GM12878 (cell line): ENCODE results near the gene ABCC4. TPM values are rescaled to one million over a fixed set of nuclear protein-coding genes. Genes with fewer than 3 reads are reported as not detected.
A peak's percentile ranks its signal among the peaks of the same experiment; 100 is the strongest.

Experiments
- ATAC-seq: fragments of 200-7000 bp; cut with Tn5 transposase; 3 replicates; pipeline ENCODE4 v1.9.1; 2020; ENCODE audit warnings: mild to moderate bottlenecking, moderate library complexity
- BruUV-seq: library from RNA; stranded (reverse); fragments of 400-500 nt; replicated peaks from 2 replicates; lab custom pipeline; 2021; lab: Mats Ljungman, UMichigan
- CTCF ChIA-PET: fragments of 300-600 bp; sonication (Branson Sonifier 250); formaldehyde crosslinking; extraction: SDS; loops from one replicate; lab custom pipeline; 2021; ENCODE audit warnings: inconsistent platforms; lab: Yijun Ruan, JAX
- POLR2A ChIA-PET: fragments of 350-600 bp; formaldehyde crosslinking; extraction: SDS; loops from one replicate; lab custom pipeline; 2021; ENCODE audit warnings: inconsistent platforms; lab: Charles Lee
- RAD21 ChIA-PET: fragments of 300-600 bp; sonication (Branson Sonifier 250); formaldehyde crosslinking; loops from one replicate; lab custom pipeline; 2023; ENCODE audit warnings: antibody characterized with exemption; ENCODE audit not compliant: unreplicated experiment; lab: Charles Lee
- SMC1A ChIA-PET: fragments of 300-600 bp; sonication (Branson Sonifier 250); formaldehyde crosslinking; loops from one replicate; lab custom pipeline; 2023; ENCODE audit not compliant: unreplicated experiment, uncharacterized antibody; lab: Charles Lee
- DNase-seq: peaks from one replicate; pipeline ENCODE4 v3.0.0-alpha.2; 2011; ENCODE audit warnings: low read depth, low spot score
- FAIRE-seq: peaks from 3 replicates; lab custom pipeline; 2011; peaks lifted over from hg19 to GRCh38; lab: Jason Lieb, UNC
- H2AFZ ChIP-seq: 2 replicates; pipeline ENCODE4 v1.6.0; 2011; ENCODE audit warnings: low read depth, low read length, control low read depth; ENCODE audit not compliant: control insufficient read depth
- H3K27ac ChIP-seq: 2 replicates; pipeline ENCODE4 v1.5.1; 2011; ENCODE audit warnings: control low read depth; ENCODE audit not compliant: control insufficient read depth, insufficient read depth
- H3K27me3 ChIP-seq, 2 experiments: replicated peaks in 1 of 2; 2 replicates each; pipeline versions ENCODE4 v1.6.0 to v1.6.1; 2011; ENCODE audit warnings: low read length in 1 of 2; ENCODE audit not compliant: control insufficient read depth in 2 of 2, insufficient read depth in 2 of 2
- H3K36me3 ChIP-seq, 2 experiments: 2 replicates each; pipeline ENCODE4 v1.5.1; 2011; ENCODE audit warnings: low read length in 1 of 2; ENCODE audit not compliant: control insufficient read depth in 2 of 2, insufficient read depth in 2 of 2
- H3K4me1 ChIP-seq: 2 replicates; pipeline ENCODE4 v1.6.1; 2011; ENCODE audit warnings: mild to moderate bottlenecking, low read length, moderate library complexity, mixed read lengths; ENCODE audit not compliant: control insufficient read depth, insufficient read depth
- H3K4me2 ChIP-seq: 2 replicates; pipeline ENCODE4 v1.6.0; 2011; ENCODE audit warnings: control low read depth; ENCODE audit not compliant: control insufficient read depth, insufficient read depth
- H3K4me3 ChIP-seq: fragments of 200-600 bp; sonication (generic); 2 replicates; pipeline ENCODE4 v1.5.1; 2016
- H3K79me2 ChIP-seq: 2 replicates; pipeline ENCODE4 v1.6.0; 2011; ENCODE audit warnings: low read length; ENCODE audit not compliant: control insufficient read depth, insufficient read depth
- H3K9ac ChIP-seq: 2 replicates; pipeline ENCODE4 v1.8.0; 2011; ENCODE audit warnings: low read length, control low read depth, mixed read lengths; ENCODE audit not compliant: control insufficient read depth, insufficient read depth
- H3K9me3 ChIP-seq: replicated peaks from 3 replicates; pipeline ENCODE4 v1.5.1; 2011; ENCODE audit warnings: mild to moderate bottlenecking, low read length; ENCODE audit not compliant: control insufficient read depth, insufficient read depth
- H4K20me1 ChIP-seq: 2 replicates; pipeline ENCODE4 v1.6.0; 2011; ENCODE audit not compliant: control insufficient read depth, insufficient read depth
- CREB1 ChIP-seq: IDR thresholded peaks from 2 replicates; pipeline ENCODE4 v1.6.1; 2012; ENCODE audit warnings: low read depth, mild to moderate bottlenecking, inconsistent platforms
- JUND ChIP-seq: IDR thresholded peaks from 2 replicates; pipeline ENCODE4 v1.6.1; 2012; ENCODE audit warnings: low read depth, mild to moderate bottlenecking, low read length, improper control_type of control experiment, moderate library complexity
- MAX ChIP-seq: IDR thresholded peaks from 2 replicates; pipeline ENCODE4 v1.6.1; 2012; ENCODE audit warnings: low read depth, low read length, improper control_type of control experiment
- SPI1 ChIP-seq: IDR thresholded peaks from 2 replicates; pipeline ENCODE4 v1.6.1; 2011; ENCODE audit warnings: low read depth, mild to moderate bottlenecking, low read length, moderate library complexity, borderline replicate concordance; ENCODE audit not compliant: insufficient read depth
- WGBS: methylation state at CpG from one replicate; pipeline ENCODE4 v1.1.6; 2016; ENCODE audit warnings: low lambda C conversion rate; ENCODE audit not compliant: insufficient replicate concordance, insufficient coverage; ENCODE audit errors: missing lambda C conversion rate; 5-methylcytosine and 5-hydroxymethylcytosine counted together
- in situ Hi-C: fragments of 300-500 bp; cut with MboI; formaldehyde crosslinking; loops from 9 replicates; pipeline ENCODE4 v1.14.3; 2018; ENCODE audit warnings: mixed read lengths
- intact Hi-C: fragments of 100-400 bp; cut with micrococcal nuclease; formaldehyde crosslinking; loops from one replicate; pipeline ENCODE4 v1.14.2; 2022; ENCODE audit not compliant: unreplicated experiment
- polyA plus RNA-seq, 11 experiments: library from polyadenylated mRNA; depleted of rRNA in 4 of 11; unstranded in 6 of 11; stranded (reverse) in 5 of 11; fragments of >200 nt; fragmentation: Nextera tagmentation in 4 of 11; fragmentation: Illumina TruSeq in 1 of 11; extraction: Ambion mirVana in 4 of 11; extraction: Trizol in 1 of 11; gene quantifications; 1 replicate in 1 of 11; 2 replicates in 10 of 11; pipeline versions ENCODE4 v1.2.1 to v1.2.3, GENCODE V29; 2011 to 2016; ENCODE audit warnings: inconsistent platforms in 2 of 11, missing spikeins in 2 of 11, low read depth in 1 of 11
- total RNA-seq, 4 experiments: library from RNA; depleted of rRNA in 3 of 4; stranded (reverse); fragments of >200 nt in 3 of 4; fragmentation: Illumina TruSeq in 1 of 4; extraction: Trizol in 1 of 4; gene quantifications; 2 replicates each; pipeline versions ENCODE4 v1.2.1 to v1.2.3, GENCODE V29; 2013 to 2021

The ABCC4 gene
- total and polyA plus RNA-seq, 10 of the 15 experiments (the other 5 are each of a cell fraction or from before 2014, with no cell fraction given): 7.2 to 44.4 (median 24.1) TPM

- WGBS: 72% methylated on average over 5 of the region's 5 CpGs
- peaks cover 30% of the 10 kb centered on the region for H3K4me1 ChIP-seq
- in situ Hi-C loops: no loop called here
- H3K27me3 ChIP-seq: no peaks in the 10 kb centered on the region
- BruUV-seq: no TSS peak
- no peak overlapping the region for H2AFZ ChIP-seq
- intact Hi-C loops: loop anchor here (10.0 kb wide), 1 partner anchor 506 kb away; no protein-coding TSS in a partner anchor
- RAD21 ChIA-PET: interaction anchor here (0.9 to 6.0 kb wide), 6 partner anchors 9 to 224 kb away, joined by 3 to 40 read pairs (median 6); no protein-coding TSS in a partner anchor
- no peak overlapping the region for H3K9ac ChIP-seq
- ATAC-seq: no peak; the same call in 2 of the 3 replicates
- H3K36me3 ChIP-seq: peaks cover 9 to 18% of the 10 kb centered on the region in 2 experiments
- H3K79me2 ChIP-seq: peaks cover 1% of the 10 kb centered on the region; the same call in 1 of the 2 replicates
- no peak for FAIRE-seq
- no peaks in the 10 kb centered on the region for H4K20me1 ChIP-seq
- peak overlapping the region; percentile 34; the same call in 1 of the 2 replicates for H3K4me2 ChIP-seq
- SMC1A ChIA-PET: interaction anchor here (1.0 to 5.0 kb wide), 5 partner anchors 11 to 563 kb away, joined by 3 to 51 read pairs (median 5); no protein-coding TSS in a partner anchor
- H3K27ac ChIP-seq: peak overlapping the region; percentile 57; the same call in 1 of the 2 replicates
- no peaks in the 10 kb centered on the region for H3K9me3 ChIP-seq
- CTCF ChIA-PET: interaction anchor here (0.8 to 5.4 kb wide), 9 partner anchors 9 to 225 kb away, joined by 3 to 55 read pairs (median 4); no protein-coding TSS in a partner anchor
- no peak for DNase-seq
- TF ChIP-seq JUND: no peak
- TF ChIP-seq MAX: no peak
- 0 out of 2 replicates have a peak, but pooled peaks have one; percentile 26 for TF ChIP-seq CREB1
- peak; percentile 73 for TF ChIP-seq SPI1
- no peak overlapping the region for H3K4me3 ChIP-seq
- POLR2A ChIA-PET: interaction anchor here (1.7 kb wide), 1 partner anchor 207 kb away, joined by 4 read pairs; no protein-coding TSS in a partner anchor
These were observed 120.6 kb downstream of the ABCC4 start for GRCh38 chr13:95180513-95181245.
